Liver (tissue), 9 donors: ENCODE results near the gene JAML. TPM values are rescaled to one million over a fixed set of nuclear protein-coding genes. Genes with fewer than 3 reads are reported as not detected.
"Not testable (repeated sequence)": the region's sequence is repeated elsewhere in the genome, so short reads cannot be mapped to it uniquely, and the experiment has no call there.

Source experiments
- DNase-seq: peaks from one replicate; pipeline ENCODE4 v3.0.0-alpha.2; 2017; ENCODE audit warnings: low spot score
- H3K27ac ChIP-seq, 2 donors: one replicate each; pipeline ENCODE4 v1.7.0; 2013; ENCODE audit warnings: inconsistent platforms in 2 of 2, low read length in 2 of 2, control low read depth in 1 of 2, low read depth in 1 of 2, mild to moderate bottlenecking in 1 of 2
- H3K27me3 ChIP-seq, 4 donors: one replicate each; pipeline versions ENCODE4 v1.6.1 to v1.7.0; 2013; ENCODE audit warnings: low read length in 3 of 4, inconsistent platforms in 1 of 4, mild to moderate bottlenecking in 1 of 4, moderate library complexity in 1 of 4; ENCODE audit not compliant: control insufficient read depth in 4 of 4, insufficient read depth in 4 of 4
- H3K36me3 ChIP-seq, 4 donors: one replicate each; pipeline versions ENCODE4 v1.6.1 to v1.7.0; 2013; ENCODE audit warnings: low read length in 3 of 4, mild to moderate bottlenecking in 3 of 4, low read depth in 1 of 4, moderate library complexity in 1 of 4; ENCODE audit not compliant: control insufficient read depth in 4 of 4, insufficient read depth in 3 of 4
- H3K4me1 ChIP-seq, 4 donors: one replicate each; pipeline versions ENCODE4 v1.6.1 to v1.7.0; 2013; ENCODE audit warnings: low read length in 3 of 4, mild to moderate bottlenecking in 3 of 4, moderate library complexity in 1 of 4; ENCODE audit not compliant: control insufficient read depth in 4 of 4, insufficient read depth in 4 of 4
- H3K4me3 ChIP-seq, 3 donors: one replicate each; pipeline versions ENCODE4 v1.6.1 to v1.7.0; 2013; ENCODE audit warnings: low read length in 3 of 3, control low read depth in 1 of 3, low read depth in 1 of 3, mild to moderate bottlenecking in 1 of 3
- H3K9ac ChIP-seq, 2 donors: one replicate each; pipeline ENCODE4 v1.7.0; 2013; ENCODE audit warnings: low read length in 2 of 2, mild to moderate bottlenecking in 2 of 2, moderate library complexity in 2 of 2, control low read depth in 1 of 2, low read depth in 1 of 2
- H3K9me3 ChIP-seq, 4 donors: one replicate each; pipeline versions ENCODE4 v1.6.1 to v1.7.0; 2013; ENCODE audit warnings: low read length in 3 of 4; ENCODE audit not compliant: control insufficient read depth in 4 of 4
- FOXA2 ChIP-seq: IDR thresholded peaks from 2 replicates; pipeline ENCODE4 v1.6.1; 2016; ENCODE audit warnings: antibody characterized with exemption
- HNF4A ChIP-seq, 2 donors: conservative IDR thresholded peaks; 2 replicates each; pipeline ENCODE4 v1.6.1; 2016; ENCODE audit warnings: antibody characterized with exemption in 2 of 2, mild to moderate bottlenecking in 2 of 2
- MAX ChIP-seq: IDR thresholded peaks from 2 replicates; pipeline ENCODE4 v1.6.1; 2016; ENCODE audit warnings: antibody characterized with exemption
- NR2F2 ChIP-seq: IDR thresholded peaks from 2 replicates; pipeline ENCODE4 v1.6.1; 2016; ENCODE audit warnings: antibody characterized with exemption
- RAD21 ChIP-seq, 2 donors: IDR thresholded peaks; 2 replicates each; pipeline ENCODE4 v1.6.1; 2016; ENCODE audit warnings: antibody characterized with exemption in 2 of 2, mild to moderate bottlenecking in 2 of 2
- REST ChIP-seq: IDR thresholded peaks from 2 replicates; pipeline ENCODE4 v1.6.1; 2016; ENCODE audit warnings: antibody characterized with exemption, mild to moderate bottlenecking
- RXRA ChIP-seq, 2 donors: IDR thresholded peaks; 2 replicates each; pipeline ENCODE4 v1.6.1; 2017 to 2018; ENCODE audit warnings: antibody characterized with exemption in 2 of 2, mild to moderate bottlenecking in 1 of 2
- SP1 ChIP-seq: IDR thresholded peaks from 2 replicates; pipeline ENCODE4 v1.6.1; 2018; ENCODE audit warnings: antibody characterized with exemption, mild to moderate bottlenecking
- TAF1 ChIP-seq: conservative IDR thresholded peaks from 2 replicates; pipeline ENCODE4 v1.6.1; 2016; ENCODE audit warnings: antibody characterized with exemption, mild to moderate bottlenecking
- WGBS: extraction: QIAGEN DNeasy Blood & Tissue Kit; methylation state at CpG from one replicate; pipeline ENCODE4 v1.1.7; 2013; 5-methylcytosine and 5-hydroxymethylcytosine counted together
- polyA plus RNA-seq, 2 donors: library from polyadenylated mRNA; stranded (reverse) in 1 of 2; unstranded in 1 of 2; fragments of 200-250 nt in 1 of 2; fragments of >200 nt in 1 of 2; fragmentation: Nextera tagmentation in 1 of 2; extraction: Ambion mirVana in 1 of 2; gene quantifications; one replicate each; pipeline versions ENCODE4 v1.2.1 to v1.2.3, GENCODE V29; 2013 to 2015
- total RNA-seq, 2 donors: library from RNA; depleted of rRNA; stranded (reverse); fragments of >200 nt; gene quantifications; one replicate each; pipeline ENCODE4 v1.2.3, GENCODE V29; 2014
- donor health status: healthy.
- donor health status: healthy.
- donor health status: healthy.
- donor health status: healthy.
- donor health status: healthy.

JAML gene
- total and polyA plus RNA-seq, 4 donors = 2.2 to 13.5 (median 6.5) TPM

GRCh38 chr11:118194835-118195627 is 29.8 kb downstream of the JAML start (continued):
- TF ChIP-seq MAX (peak; percentile 65), HNF4A (conservative IDR thresholded peaks at IDR 0.05) (peak; percentile 50 to 77), NR2F2 (no peak), REST (peak; percentile 74), RAD21 (IDR thresholded peaks at IDR 0.05) (peak; percentile 52 to 71), FOXA2 (peak; percentile 62)

GRCh38 chr11:118193910-118194566 is 30.8 kb downstream of the JAML start:
- Histone ChIP-seq H3K27ac (peak overlapping the region in 1 of 2 donors; percentile 81), H3K4me3 (no peak overlapping the region), H3K36me3 (no peaks in the 10 kb centered on the region), H3K27me3 (no peaks in the 10 kb centered on the region), H3K9me3 (peaks cover 0 to 2% (median 0%) of the 10 kb centered on the region in 4 donors), H3K9ac (no peak overlapping the region), H3K4me1 (peaks cover 13 to 34% (median 24%) of the 10 kb centered on the region in 4 donors)
- WGBS = 72% methylated on average over 6 of the region's 6 CpGs
- no peak for DNase-seq
- TF ChIP-seq SP1 (no peak), TAF1 (no peak), RXRA (IDR thresholded peaks at IDR 0.05) (no peak), MAX (no peak), FOXA2 (no peak), RAD21 (IDR thresholded peaks at IDR 0.05) (no peak)

- H3K4me1 ChIP-seq = peaks cover 10 to 26% (median 19%) of the 10 kb centered on the region in 4 donors
- 92% methylated on average over 5 of the region's 5 CpGs for WGBS
- H3K9me3 ChIP-seq, H3K36me3 ChIP-seq, H3K9ac ChIP-seq, H3K27ac ChIP-seq, H3K4me3 ChIP-seq, H3K27me3 ChIP-seq, DNase-seq: not testable (repeated sequence)
Observed at GRCh38 chr11:118192817-118193216, 32.0 kb downstream of the JAML start.

GRCh38 chr11:118190942-118191506 is 33.8 kb downstream of the JAML start:
- H3K9me3 ChIP-seq, DNase-seq, H3K27me3 ChIP-seq, H3K27ac ChIP-seq, H3K4me3 ChIP-seq, H3K9ac ChIP-seq, H3K36me3 ChIP-seq: not testable (repeated sequence)
- H3K4me1 ChIP-seq = peaks cover 12 to 26% (median 25%) of the 10 kb centered on the region in 4 donors
- 31% methylated on average over 2 of the region's 2 CpGs for WGBS
- peak; percentile 23 for TF ChIP-seq SP1
- TF ChIP-seq RXRA (IDR thresholded peaks at IDR 0.05) = peak in 1 of 2 donors; percentile 58
- peak; percentile 52 to 56 for TF ChIP-seq HNF4A (conservative IDR thresholded peaks at IDR 0.05)
